ENCODE measurements around the gene STAMBP.

The STAMBP gene

GRCh38 chr2:73893764-73894474 lies 65.2 kb downstream of the STAMBP start:
- Histone ChIP-seq H3K79me2 (ENCODE audit: control insufficient read depth, low read length) (no peaks in the 10 kb centered on the region), H3K27me3 (ENCODE audit: control insufficient read depth, low read length) (peaks cover 6% of the 10 kb centered on the region; the same call in 1 of the 2 replicates), H3K27ac (ENCODE audit: low read depth, low read length) (no peak overlapping the region), H3K9me3 (ENCODE audit: control insufficient read depth, insufficient read depth, low read length) (no peaks in the 10 kb centered on the region), H3K4me3 (ENCODE audit: low read length) (no peak overlapping the region), H3K9me2 (replicated peaks; ENCODE audit: control insufficient read depth, low read length) (no peaks in the 10 kb centered on the region), H4K20me1 (ENCODE audit: control insufficient read depth, insufficient read depth, low read depth, low read length) (no peaks in the 10 kb centered on the region), H3K36me3 (ENCODE audit: control insufficient read depth, low read length) (no peaks in the 10 kb centered on the region), H3K4me1 (ENCODE audit: control insufficient read depth, low read length) (no peaks in the 10 kb centered on the region), H3F3A (ENCODE audit: control insufficient read depth, insufficient read depth) (no peaks in the 10 kb centered on the region), H3K4me2 (ENCODE audit: low read length) (no peak overlapping the region)
- no peak for TF ChIP-seq CTCF (IDR thresholded peaks at IDR 0.05; ENCODE audit: low read depth, low read length, poor library complexity, severe bottlenecking)

- Histone ChIP-seq H3K79me2 (ENCODE audit: control insufficient read depth, low read length) (no peaks in the 10 kb centered on the region), H3K9me3 (ENCODE audit: control insufficient read depth, insufficient read depth, low read length) (no peaks in the 10 kb centered on the region), H3F3A (ENCODE audit: control insufficient read depth, insufficient read depth) (no peaks in the 10 kb centered on the region), H4K20me1 (ENCODE audit: control insufficient read depth, insufficient read depth, low read depth, low read length) (no peaks in the 10 kb centered on the region), H3K27me3 (ENCODE audit: control insufficient read depth, low read length) (peaks cover 6% of the 10 kb centered on the region; the same call in 1 of the 2 replicates), H3K4me2 (ENCODE audit: low read length) (no peak overlapping the region), H3K4me3 (ENCODE audit: low read length) (no peak overlapping the region), H3K36me3 (ENCODE audit: control insufficient read depth, low read length) (no peaks in the 10 kb centered on the region), H3K27ac (ENCODE audit: low read depth, low read length) (no peak overlapping the region), H3K9me2 (replicated peaks; ENCODE audit: control insufficient read depth, low read length) (no peaks in the 10 kb centered on the region), H3K4me1 (ENCODE audit: control insufficient read depth, low read length) (no peaks in the 10 kb centered on the region)
- no peak for TF ChIP-seq EZH2phosphoT487 (IDR thresholded peaks at IDR 0.05; ENCODE audit: borderline replicate concordance, low read length)
- TF ChIP-seq CTCF (IDR thresholded peaks at IDR 0.05; ENCODE audit: low read depth, low read length, poor library complexity, severe bottlenecking), result no peak
These were observed 65.7 kb downstream of the STAMBP start for GRCh38 chr2:73894475-73894850.

GRCh38 chr2:73894877-73895276 lies 66.1 kb downstream of the STAMBP start:
- H4K20me1 ChIP-seq (ENCODE audit: control insufficient read depth, insufficient read depth, low read depth, low read length), result no peaks in the 10 kb centered on the region
- H3K9me2 ChIP-seq (replicated peaks; ENCODE audit: control insufficient read depth, low read length), result no peaks in the 10 kb centered on the region
- H3K4me2 ChIP-seq (ENCODE audit: low read length), result no peak overlapping the region
- no peaks in the 10 kb centered on the region for H3K4me1 ChIP-seq (ENCODE audit: control insufficient read depth, low read length)
- no peaks in the 10 kb centered on the region for H3K36me3 ChIP-seq (ENCODE audit: control insufficient read depth, low read length)
- H3K4me3 ChIP-seq (ENCODE audit: low read length), result no peak overlapping the region
- no peaks in the 10 kb centered on the region for H3K79me2 ChIP-seq (ENCODE audit: control insufficient read depth, low read length)
- TF ChIP-seq CTCF (IDR thresholded peaks at IDR 0.05; ENCODE audit: low read depth, low read length, poor library complexity, severe bottlenecking), result no peak
- TF ChIP-seq EZH2phosphoT487 (IDR thresholded peaks at IDR 0.05; ENCODE audit: borderline replicate concordance, low read length), result no peak
- no peak overlapping the region for H3K27ac ChIP-seq (ENCODE audit: low read depth, low read length)
- H3K27me3 ChIP-seq (ENCODE audit: control insufficient read depth, low read length), result peaks cover 6% of the 10 kb centered on the region; the same call in 1 of the 2 replicates
- no peaks in the 10 kb centered on the region for H3F3A ChIP-seq (ENCODE audit: control insufficient read depth, insufficient read depth)
- no peaks in the 10 kb centered on the region for H3K9me3 ChIP-seq (ENCODE audit: control insufficient read depth, insufficient read depth, low read length)

Data from DOHH2 (cell line).